Measurements from ENCODE around the gene PPFIBP1. TPM values are rescaled to one million over a fixed set of nuclear protein-coding genes. Genes with fewer than 3 reads are reported as not detected.

PPFIBP1 gene
- polyA plus RNA-seq, 4 donors, result 4.9 to 29.3 (median 12.7) TPM

DNA sequence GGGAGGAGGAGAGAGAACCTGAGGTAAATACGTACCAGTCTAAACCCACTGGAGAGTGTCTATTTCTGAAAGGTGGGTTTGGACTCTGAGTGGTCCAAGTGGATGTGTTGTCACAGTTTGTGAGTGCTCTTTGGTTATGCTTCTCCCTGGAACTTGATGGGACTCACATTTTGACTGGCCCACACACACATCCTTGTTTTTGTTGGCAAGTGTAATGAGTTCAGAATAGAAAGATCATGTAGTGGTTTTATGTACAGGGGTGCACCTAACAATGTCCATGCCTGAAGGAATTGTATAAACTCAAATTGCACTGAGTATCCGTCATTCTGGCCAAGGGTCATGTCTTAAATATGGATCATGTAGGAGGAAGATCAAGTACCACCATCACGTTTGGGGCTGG is 4.8 kb downstream of the PPFIBP1 start:
- Histone ChIP-seq H3K36me3 (ENCODE audit: control insufficient read depth in 3 of 3, insufficient read depth in 2 of 3, low read depth in 1 of 3, low read length in 3 of 3) (peaks cover 0 to 4% (median 0%) of the 10 kb centered on the region in 3 donors), H3K9me3 (ENCODE audit: control insufficient read depth in 2 of 2, insufficient read depth in 1 of 2, low read depth in 1 of 2, low read length in 1 of 2) (no peaks in the 10 kb centered on the region), H3K27me3 (ENCODE audit: control insufficient read depth in 3 of 3, insufficient read depth in 3 of 3, low read length in 3 of 3) (no peaks in the 10 kb centered on the region), H3K4me3 (ENCODE audit: low read depth in 1 of 3, low read length in 3 of 3) (no peak overlapping the region), H3K27ac (ENCODE audit: low read depth in 1 of 3, low read length in 2 of 3) (no peak overlapping the region), H3K4me1 (ENCODE audit: control insufficient read depth in 3 of 3, insufficient read depth in 2 of 3, low read depth in 1 of 3, low read length in 2 of 3) (peaks cover 0 to 6% (median 0%) of the 10 kb centered on the region in 3 donors)
- DNase-seq (no peak), FAIRE-seq (no peak)
- 75 to 80% (median 77%) methylated on average over 3 of the region's 3 CpGs for WGBS, 3 donors

DNA sequence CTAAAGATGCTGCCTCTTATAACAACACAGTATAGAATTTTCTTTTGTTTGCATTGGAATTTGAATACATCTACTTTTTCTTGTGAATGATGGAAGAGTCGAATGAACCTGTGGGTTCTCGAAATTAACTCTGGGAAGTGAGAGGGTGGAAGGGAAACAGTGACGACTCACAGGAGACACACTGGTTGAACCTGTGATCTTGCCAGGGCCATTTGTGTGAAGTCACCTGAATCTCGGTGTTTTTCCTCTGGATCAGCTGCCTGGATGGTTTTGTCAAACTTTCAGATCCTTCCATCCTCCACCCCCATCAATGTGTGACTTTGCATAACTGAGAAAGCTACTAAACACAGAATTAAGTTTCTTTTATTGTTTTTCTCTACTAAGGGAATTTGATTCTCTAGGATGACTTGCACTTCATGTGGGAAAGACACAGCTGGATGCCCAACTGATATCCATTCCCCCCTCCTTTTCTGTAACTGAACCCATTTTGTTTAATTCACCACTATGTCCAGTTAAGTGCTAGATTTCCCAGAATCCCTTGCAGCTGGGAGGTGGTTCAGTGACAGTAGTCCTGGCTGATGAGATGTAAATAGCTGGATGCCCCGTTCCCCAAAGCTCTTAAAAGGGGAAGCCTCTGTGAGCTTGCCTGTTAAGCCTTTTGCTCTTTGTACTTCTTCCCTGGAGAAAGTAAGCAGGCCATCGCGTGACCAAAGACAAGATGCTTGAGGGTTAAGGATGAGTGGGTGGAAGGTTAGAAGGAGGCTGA is 6.3 kb downstream of the PPFIBP1 start:
- Histone ChIP-seq H3K4me3 (ENCODE audit: low read depth in 1 of 3, low read length in 3 of 3) (no peak overlapping the region), H3K27ac (ENCODE audit: low read depth in 1 of 3, low read length in 2 of 3) (no peak overlapping the region), H3K4me1 (ENCODE audit: control insufficient read depth in 3 of 3, insufficient read depth in 2 of 3, low read depth in 1 of 3, low read length in 2 of 3) (peaks cover 0 to 5% (median 0%) of the 10 kb centered on the region in 3 donors), H3K9me3 (ENCODE audit: control insufficient read depth in 2 of 2, insufficient read depth in 1 of 2, low read depth in 1 of 2, low read length in 1 of 2) (no peaks in the 10 kb centered on the region), H3K36me3 (ENCODE audit: control insufficient read depth in 3 of 3, insufficient read depth in 2 of 3, low read depth in 1 of 3, low read length in 3 of 3) (peaks cover 0 to 5% (median 0%) of the 10 kb centered on the region in 3 donors), H3K27me3 (ENCODE audit: control insufficient read depth in 3 of 3, insufficient read depth in 3 of 3, low read length in 3 of 3) (no peaks in the 10 kb centered on the region)
- WGBS, 3 donors, result 74 to 87% (median 75%) methylated on average over 7 of the region's 7 CpGs
- FAIRE-seq (no peak), DNase-seq (no peak)

DNA sequence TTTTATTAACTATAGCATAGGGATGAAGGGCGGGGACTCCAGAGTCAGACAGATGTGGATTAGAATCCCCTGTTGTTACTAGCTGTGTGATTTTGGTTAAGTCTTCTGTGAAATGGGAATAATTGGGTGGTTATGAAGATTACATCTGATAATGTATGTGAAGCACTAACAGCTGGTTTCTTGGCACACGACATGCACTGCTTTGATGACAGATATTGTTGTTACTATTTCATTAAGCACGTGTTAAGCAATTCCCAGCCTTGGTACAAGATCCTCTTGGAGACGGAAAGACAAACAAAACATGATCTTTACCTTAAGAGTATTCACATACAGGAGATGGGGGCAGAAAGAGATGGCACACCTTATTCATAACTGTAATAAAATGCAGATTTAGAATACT is 7.9 kb downstream of the PPFIBP1 start:
- DNase-seq, result no peak
- Histone ChIP-seq H3K4me3 (ENCODE audit: low read depth in 1 of 3, low read length in 3 of 3) (no peak overlapping the region), H3K27me3 (ENCODE audit: control insufficient read depth in 3 of 3, insufficient read depth in 3 of 3, low read length in 3 of 3) (no peaks in the 10 kb centered on the region), H3K36me3 (ENCODE audit: control insufficient read depth in 3 of 3, insufficient read depth in 2 of 3, low read depth in 1 of 3, low read length in 3 of 3) (peaks cover 0 to 12% (median 0%) of the 10 kb centered on the region in 3 donors), H3K4me1 (ENCODE audit: control insufficient read depth in 3 of 3, insufficient read depth in 2 of 3, low read depth in 1 of 3, low read length in 2 of 3) (no peaks in the 10 kb centered on the region), H3K27ac (ENCODE audit: low read depth in 1 of 3, low read length in 2 of 3) (no peak overlapping the region), H3K9me3 (ENCODE audit: control insufficient read depth in 2 of 2, insufficient read depth in 1 of 2, low read depth in 1 of 2, low read length in 1 of 2) (no peaks in the 10 kb centered on the region)
- 69 to 78% (median 72%) methylated on average over 4 of the region's 4 CpGs for WGBS, 3 donors
- FAIRE-seq, result no peak

DNA sequence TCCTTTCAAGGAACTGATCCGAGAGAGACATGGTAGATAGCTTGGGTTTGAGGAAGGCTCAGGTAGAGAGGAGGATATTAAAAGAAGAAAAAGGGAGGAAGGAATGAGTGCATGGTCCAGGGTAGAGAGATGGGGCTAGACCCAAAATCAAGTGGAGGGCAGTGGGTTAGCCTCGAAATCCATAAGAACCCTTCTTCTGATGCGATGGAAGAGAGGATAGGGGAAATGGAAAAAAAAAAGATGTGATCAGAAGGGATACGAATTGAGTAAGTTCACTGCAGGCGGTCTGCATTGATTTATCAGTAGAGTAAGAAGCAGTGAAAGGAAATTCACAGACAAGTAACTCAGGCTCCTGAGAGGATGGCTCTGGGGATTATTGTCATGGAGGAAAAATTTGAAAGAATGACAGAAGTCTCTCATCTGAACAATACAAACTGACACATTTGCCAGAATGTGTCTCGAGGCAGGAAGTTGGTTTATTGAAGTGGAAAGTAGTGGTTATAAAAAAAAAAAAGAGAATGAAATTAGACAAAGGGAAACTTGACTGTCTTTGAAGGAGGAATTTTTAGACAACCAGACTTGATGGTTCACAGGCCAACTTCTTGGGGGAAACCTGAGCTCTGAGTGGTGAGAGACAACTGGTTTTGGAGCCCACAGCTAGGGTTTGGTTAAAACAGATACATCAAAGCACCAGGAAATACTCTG is 10.2 kb downstream of the PPFIBP1 start:
- WGBS, 3 donors, result 73 to 88% (median 74%) methylated on average over 6 of the region's 6 CpGs
- Histone ChIP-seq H3K9me3 (ENCODE audit: control insufficient read depth in 2 of 2, insufficient read depth in 1 of 2, low read depth in 1 of 2, low read length in 1 of 2) (no peaks in the 10 kb centered on the region), H3K4me1 (ENCODE audit: control insufficient read depth in 3 of 3, insufficient read depth in 2 of 3, low read depth in 1 of 3, low read length in 2 of 3) (peaks cover 0 to 3% (median 0%) of the 10 kb centered on the region in 3 donors), H3K27ac (ENCODE audit: low read depth in 1 of 3, low read length in 2 of 3) (no peak overlapping the region), H3K4me3 (ENCODE audit: low read depth in 1 of 3, low read length in 3 of 3) (no peak overlapping the region), H3K27me3 (ENCODE audit: control insufficient read depth in 3 of 3, insufficient read depth in 3 of 3, low read length in 3 of 3) (no peaks in the 10 kb centered on the region), H3K36me3 (ENCODE audit: control insufficient read depth in 3 of 3, insufficient read depth in 2 of 3, low read depth in 1 of 3, low read length in 3 of 3) (peaks cover 0 to 11% (median 0%) of the 10 kb centered on the region in 3 donors)
- DNase-seq (no peak), FAIRE-seq (no peak)

DNA sequence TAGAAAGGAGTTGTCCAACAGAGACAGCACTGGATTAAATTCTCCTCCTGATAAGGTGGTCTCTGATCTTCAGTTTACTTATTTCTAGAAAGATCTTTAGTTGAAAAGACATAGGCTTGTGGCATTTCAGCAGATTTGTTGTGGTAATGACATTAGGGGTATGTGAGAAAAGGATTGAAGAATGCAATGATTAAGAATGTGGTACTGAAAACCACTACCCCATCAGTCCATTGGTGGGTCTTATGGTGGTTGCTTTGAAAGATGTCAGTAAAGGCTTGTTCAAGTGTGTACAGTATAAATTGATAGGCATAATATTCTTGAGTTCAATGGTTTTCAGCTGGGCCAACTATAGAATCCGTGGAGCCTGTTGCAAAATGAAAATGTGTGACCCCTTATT is 10.8 kb downstream of the PPFIBP1 start:
- FAIRE-seq, result no peak
- Histone ChIP-seq H3K36me3 (ENCODE audit: control insufficient read depth in 3 of 3, insufficient read depth in 2 of 3, low read depth in 1 of 3, low read length in 3 of 3) (peaks cover 0 to 11% (median 0%) of the 10 kb centered on the region in 3 donors), H3K4me3 (ENCODE audit: low read depth in 1 of 3, low read length in 3 of 3) (no peak overlapping the region), H3K4me1 (ENCODE audit: control insufficient read depth in 3 of 3, insufficient read depth in 2 of 3, low read depth in 1 of 3, low read length in 2 of 3) (peaks cover 0 to 3% (median 0%) of the 10 kb centered on the region in 3 donors), H3K9me3 (ENCODE audit: control insufficient read depth in 2 of 2, insufficient read depth in 1 of 2, low read depth in 1 of 2, low read length in 1 of 2) (no peaks in the 10 kb centered on the region), H3K27me3 (ENCODE audit: control insufficient read depth in 3 of 3, insufficient read depth in 3 of 3, low read length in 3 of 3) (no peaks in the 10 kb centered on the region), H3K27ac (ENCODE audit: low read depth in 1 of 3, low read length in 2 of 3) (no peak overlapping the region)
- no peak for DNase-seq
- 71 to 94% (median 86%) methylated on average over 1 of the region's 1 CpG for WGBS, 3 donors

DNA sequence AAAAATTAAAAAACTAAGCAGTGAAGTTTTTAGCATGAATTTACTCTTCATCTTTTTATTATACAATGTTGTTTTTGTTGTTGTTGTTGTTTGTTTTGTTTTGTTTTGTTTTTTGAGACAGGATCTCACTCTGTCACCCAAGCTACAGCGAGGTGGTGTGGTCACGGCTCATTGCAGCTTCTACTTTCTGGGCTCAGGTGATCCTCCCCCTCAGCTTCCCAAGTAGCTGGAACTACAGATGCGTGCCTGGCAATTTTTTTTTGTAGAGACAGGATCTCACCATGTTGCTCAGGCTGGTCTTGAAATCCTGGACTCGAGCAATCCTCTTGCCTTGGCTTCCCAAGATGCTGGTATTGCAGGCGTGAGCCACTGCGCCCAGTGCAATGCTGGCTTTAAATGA is 11.3 kb downstream of the PPFIBP1 start:
- Histone ChIP-seq H3K27ac (ENCODE audit: low read depth in 1 of 3, low read length in 2 of 3) (no peak overlapping the region), H3K4me1 (ENCODE audit: control insufficient read depth in 3 of 3, insufficient read depth in 2 of 3, low read depth in 1 of 3, low read length in 2 of 3) (peaks cover 0 to 3% (median 0%) of the 10 kb centered on the region in 3 donors), H3K27me3 (ENCODE audit: control insufficient read depth in 3 of 3, insufficient read depth in 3 of 3, low read length in 3 of 3) (no peaks in the 10 kb centered on the region), H3K4me3 (ENCODE audit: low read depth in 1 of 3, low read length in 3 of 3) (no peak overlapping the region), H3K36me3 (ENCODE audit: control insufficient read depth in 3 of 3, insufficient read depth in 2 of 3, low read depth in 1 of 3, low read length in 3 of 3) (peaks cover 0 to 11% (median 0%) of the 10 kb centered on the region in 3 donors), H3K9me3 (ENCODE audit: control insufficient read depth in 2 of 2, insufficient read depth in 1 of 2, low read depth in 1 of 2, low read length in 1 of 2) (no peaks in the 10 kb centered on the region)
- 95 to 96% (median 96%) methylated on average over 6 of the region's 6 CpGs for WGBS, 3 donors
- DNase-seq, result no peak
- no peak for FAIRE-seq

DNA sequence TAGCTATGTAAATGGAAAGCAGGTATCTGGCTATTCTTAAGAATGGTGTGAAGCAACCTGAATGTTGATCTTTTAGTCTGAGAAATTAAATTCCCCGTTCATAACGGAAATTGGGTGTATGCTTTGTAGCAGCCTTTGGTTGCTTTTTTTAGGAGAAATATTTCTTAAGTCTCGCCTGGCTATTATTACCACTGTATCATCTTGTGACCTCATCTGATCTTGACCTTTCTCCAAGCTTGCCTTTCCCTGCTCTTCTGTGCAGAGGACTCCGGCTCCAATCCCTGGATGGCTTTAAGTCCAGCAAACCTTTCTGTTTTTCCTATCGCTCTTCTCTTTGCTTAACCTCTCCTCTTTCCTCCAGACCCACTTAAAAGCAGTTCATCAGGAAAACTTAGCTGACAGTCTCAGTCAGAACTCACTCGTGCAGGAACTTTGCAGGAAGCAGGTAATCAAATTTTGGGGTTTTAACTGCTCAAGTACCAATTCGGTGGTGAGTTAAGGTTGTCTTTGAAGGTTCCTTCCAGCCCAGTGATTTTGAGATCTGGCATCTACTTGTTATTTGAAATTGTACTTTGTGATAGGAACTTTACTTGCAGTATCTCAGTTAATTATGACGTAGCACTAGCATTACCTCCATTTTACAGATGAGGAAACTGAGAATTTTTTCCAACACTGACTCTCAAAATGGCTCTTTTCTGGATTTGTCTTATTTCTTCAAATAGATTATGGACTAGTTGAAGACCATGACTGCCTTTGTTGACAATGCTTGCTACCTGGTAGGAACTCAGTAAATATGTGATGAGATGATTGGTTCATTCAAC is 14.1 kb downstream of the PPFIBP1 start:
- DNase-seq (no peak), FAIRE-seq (no peak)
- WGBS, 3 donors, result 69 to 87% (median 78%) methylated on average over 8 of the region's 8 CpGs
- Histone ChIP-seq H3K4me1 (ENCODE audit: control insufficient read depth in 3 of 3, insufficient read depth in 2 of 3, low read depth in 1 of 3, low read length in 2 of 3) (peaks cover 0 to 5% (median 0%) of the 10 kb centered on the region in 3 donors), H3K27ac (ENCODE audit: low read depth in 1 of 3, low read length in 2 of 3) (no peak overlapping the region), H3K36me3 (ENCODE audit: control insufficient read depth in 3 of 3, insufficient read depth in 2 of 3, low read depth in 1 of 3, low read length in 3 of 3) (peaks cover 0 to 11% (median 0%) of the 10 kb centered on the region in 3 donors), H3K27me3 (ENCODE audit: control insufficient read depth in 3 of 3, insufficient read depth in 3 of 3, low read length in 3 of 3) (no peaks in the 10 kb centered on the region), H3K4me3 (ENCODE audit: low read depth in 1 of 3, low read length in 3 of 3) (no peak overlapping the region), H3K9me3 (ENCODE audit: control insufficient read depth in 2 of 2, insufficient read depth in 1 of 2, low read depth in 1 of 2, low read length in 1 of 2) (no peaks in the 10 kb centered on the region)

DNA sequence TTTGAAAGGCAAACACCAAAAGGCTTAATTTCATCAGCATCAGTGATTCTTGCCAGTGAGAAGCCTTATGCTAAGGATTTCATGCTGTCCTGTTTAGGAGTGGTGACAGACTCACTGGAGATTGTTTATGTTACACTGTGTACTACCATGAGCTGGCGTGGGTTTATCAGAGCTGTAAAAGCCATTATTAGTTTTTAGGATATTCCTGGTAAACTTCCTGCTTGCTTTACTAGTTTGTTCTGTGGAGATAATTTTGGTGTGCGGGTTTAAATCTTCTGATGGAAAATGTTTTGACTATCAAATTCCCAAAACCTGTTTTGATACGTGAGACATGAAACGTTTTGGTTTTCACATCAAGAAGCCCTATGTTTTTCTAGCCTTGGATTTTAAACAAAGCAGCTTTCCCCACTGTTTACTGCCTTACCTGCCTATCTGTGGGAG is 15.2 kb downstream of the PPFIBP1 start:
- peaks cover 0 to 11% (median 0%) of the 10 kb centered on the region in 3 donors for H3K36me3 ChIP-seq (ENCODE audit: control insufficient read depth in 3 of 3, insufficient read depth in 2 of 3, low read depth in 1 of 3, low read length in 3 of 3)
- FAIRE-seq (no peak), DNase-seq (peak in 1 of 2 donors; percentile 13)
- H3K27me3 ChIP-seq (ENCODE audit: control insufficient read depth in 3 of 3, insufficient read depth in 3 of 3, low read length in 3 of 3), result no peaks in the 10 kb centered on the region
- H3K4me1 ChIP-seq (ENCODE audit: control insufficient read depth in 3 of 3, insufficient read depth in 2 of 3, low read depth in 1 of 3, low read length in 2 of 3), result peaks cover 0 to 5% (median 0%) of the 10 kb centered on the region in 3 donors
- peak overlapping the region in 1 of 3 donors; percentile 51 for H3K27ac ChIP-seq (ENCODE audit: low read depth in 1 of 3, low read length in 2 of 3)
- WGBS, 3 donors, result 12 to 40% (median 33%) methylated on average over 4 of the region's 4 CpGs
- H3K9me3 ChIP-seq (ENCODE audit: control insufficient read depth in 2 of 2, insufficient read depth in 1 of 2, low read depth in 1 of 2, low read length in 1 of 2), result no peaks in the 10 kb centered on the region
- no peak overlapping the region for H3K4me3 ChIP-seq (ENCODE audit: low read depth in 1 of 3, low read length in 3 of 3)

All from small intestine (tissue), 7 donors.